Measurements from ENCODE around the gene OR13J1. TPM values are rescaled to one million over a fixed set of nuclear protein-coding genes. Genes with fewer than 3 reads are reported as not detected.

OR13J1 gene, protein sequence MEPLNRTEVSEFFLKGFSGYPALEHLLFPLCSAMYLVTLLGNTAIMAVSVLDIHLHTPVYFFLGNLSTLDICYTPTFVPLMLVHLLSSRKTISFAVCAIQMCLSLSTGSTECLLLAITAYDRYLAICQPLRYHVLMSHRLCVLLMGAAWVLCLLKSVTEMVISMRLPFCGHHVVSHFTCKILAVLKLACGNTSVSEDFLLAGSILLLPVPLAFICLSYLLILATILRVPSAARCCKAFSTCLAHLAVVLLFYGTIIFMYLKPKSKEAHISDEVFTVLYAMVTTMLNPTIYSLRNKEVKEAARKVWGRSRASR
- not detected in 2 replicates for total RNA-seq

DNA sequence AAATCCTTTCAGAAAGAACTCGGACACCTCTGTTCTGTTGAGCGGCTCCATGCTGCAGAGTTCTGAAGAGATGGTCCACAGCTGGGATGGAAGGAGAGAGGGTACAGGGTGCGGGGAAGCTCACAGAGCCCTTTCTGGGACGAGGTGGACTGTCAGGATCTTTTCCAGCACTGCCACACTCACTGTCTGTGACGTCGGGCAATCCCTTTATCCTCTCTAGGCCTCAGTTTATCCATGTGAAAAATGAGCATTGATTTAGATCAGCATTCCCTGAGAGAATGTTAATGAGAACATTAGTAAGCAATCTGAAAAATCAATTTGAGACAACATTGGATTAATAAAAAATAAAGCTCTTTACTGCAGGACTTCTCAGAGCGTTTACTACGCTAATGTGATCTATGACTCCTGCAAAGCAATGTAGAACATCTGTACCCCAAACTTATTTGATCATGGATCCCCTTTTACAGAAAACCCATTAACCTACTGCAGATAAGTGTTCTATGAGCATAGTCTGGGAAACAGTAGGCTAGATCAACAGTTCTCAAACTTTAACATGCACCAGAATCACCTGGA is at the start of gene OR13J1:
OR13J1 (minus strand) TSS at position 51 of the 573 bp plus-strand sequence; CDS start at position 51, 0 bp downstream.

DNA sequence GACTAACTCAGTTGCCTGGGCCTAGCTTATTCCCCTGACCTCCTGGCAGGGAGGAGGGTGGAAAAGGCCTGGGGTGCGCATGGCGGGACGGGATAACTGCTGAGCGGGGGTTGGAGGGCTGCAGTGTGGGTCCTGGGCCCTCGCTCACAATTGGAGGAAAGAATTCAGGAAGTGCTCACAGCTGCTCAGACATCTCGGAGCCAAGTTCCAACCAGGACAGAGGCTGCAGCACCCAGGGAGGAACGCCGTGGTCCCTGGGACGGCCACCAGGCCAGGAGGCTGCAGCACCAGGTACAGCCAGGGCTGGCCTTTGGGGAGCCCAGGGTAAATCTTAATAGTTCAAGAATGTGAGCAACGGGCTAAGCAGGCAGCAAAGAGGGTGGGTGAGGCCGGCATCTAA is 39.1 kb upstream of the OR13J1 start, which contains the start of gene SPAAR:
SPAAR (plus strand) TSS at position 217 of the 400 bp plus-strand sequence. CDS start 974 bp downstream, outside the sequence.

DNA sequence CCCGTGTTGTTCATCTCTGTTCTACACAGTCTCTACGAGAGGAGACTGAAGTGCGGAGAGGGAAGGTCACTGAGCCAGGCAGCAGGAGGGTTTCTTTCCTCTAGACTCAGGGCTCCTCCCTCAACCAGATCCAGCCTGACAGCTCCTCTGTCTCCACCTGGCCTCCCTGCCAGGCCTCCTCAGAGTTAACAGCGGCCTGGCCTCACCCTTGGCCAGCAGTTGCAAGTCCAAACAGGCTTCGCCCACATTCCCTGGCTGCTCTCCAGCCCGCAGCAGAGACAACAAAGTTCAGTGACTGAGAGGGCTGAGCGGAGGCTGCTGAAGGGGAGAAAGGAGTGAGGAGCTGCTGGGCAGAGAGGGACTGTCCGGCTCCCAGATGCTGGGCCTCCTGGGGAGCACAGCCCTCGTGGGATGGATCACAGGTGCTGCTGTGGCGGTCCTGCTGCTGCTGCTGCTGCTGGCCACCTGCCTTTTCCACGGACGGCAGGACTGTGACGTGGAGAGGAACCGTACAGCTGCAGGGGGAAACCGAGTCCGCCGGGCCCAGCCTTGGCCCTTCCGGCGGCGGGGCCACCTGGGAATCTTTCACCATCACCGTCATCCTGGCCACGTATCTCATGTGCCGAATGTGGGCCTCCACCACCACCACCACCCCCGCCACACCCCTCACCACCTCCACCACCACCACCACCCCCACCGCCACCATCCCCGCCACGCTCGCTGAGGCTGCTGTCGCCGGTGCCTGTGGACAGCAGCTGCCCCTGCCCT is 35.9 kb upstream of the OR13J1 start, which contains the start of gene HRCT1:
HRCT1 (plus strand) TSS at position 291 of the 768 bp plus-strand sequence; CDS start at position 377, 86 bp downstream.

DNA sequence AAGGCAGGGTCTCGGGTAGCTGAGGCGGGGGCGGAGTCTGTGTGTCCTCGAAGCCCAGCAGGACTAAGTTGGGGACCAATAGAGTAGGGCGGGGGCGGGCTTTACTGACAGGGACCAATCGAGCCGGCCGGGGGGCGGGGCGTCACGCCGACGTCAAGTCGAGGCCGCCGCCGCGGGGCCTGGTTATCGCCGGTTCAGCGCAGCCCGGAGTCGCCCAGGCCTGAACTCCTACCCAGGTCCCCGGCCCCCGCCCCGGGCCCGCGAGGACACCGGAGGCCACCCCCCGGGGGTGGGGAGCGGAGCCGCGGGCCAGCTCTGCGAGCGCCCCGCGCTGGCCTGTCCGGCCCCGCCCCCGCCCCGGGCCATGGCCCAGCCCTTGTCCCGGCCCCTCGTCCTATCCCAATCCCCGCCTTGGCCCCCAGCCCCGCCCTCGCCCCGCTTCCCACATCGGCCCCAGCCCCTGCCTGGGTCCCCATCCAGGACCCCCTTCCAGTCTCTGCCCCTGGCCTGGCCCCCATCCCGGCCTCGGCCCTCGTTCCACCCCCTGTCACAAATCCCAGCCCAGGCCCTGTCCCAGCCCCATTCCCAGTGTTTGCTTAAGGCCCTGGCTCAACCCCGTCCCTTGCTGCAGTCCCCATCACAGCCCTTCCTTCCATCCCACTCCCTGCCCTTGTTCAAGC is 41.0 kb downstream of the OR13J1 start, which contains the start of gene TMEM8B:
TMEM8B (plus strand) TSS at position 145 of the 680 bp plus-strand sequence; CDS start at position 365, 220 bp downstream.

DNA sequence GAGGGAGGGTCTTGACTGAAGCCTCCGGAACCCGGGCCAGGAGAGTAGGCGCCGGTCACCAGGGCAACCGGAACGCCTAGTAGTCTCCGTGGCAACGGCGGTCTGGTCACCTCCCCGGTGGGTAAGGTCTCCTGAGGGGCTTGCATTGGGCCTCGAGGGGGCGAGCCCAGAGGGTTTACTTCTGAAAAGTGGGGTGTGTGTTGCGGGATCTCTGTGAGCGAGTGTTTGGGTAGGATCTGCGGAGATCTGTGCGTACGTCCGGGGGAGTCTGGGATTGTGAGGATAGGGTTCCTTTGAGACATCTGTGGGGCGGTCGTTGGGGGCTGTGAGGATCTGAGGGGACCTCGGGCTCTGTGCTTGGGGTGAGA is 41.5 kb downstream of the OR13J1 start, which contains the start of gene FAM221B:
FAM221B (minus strand) TSS at position 17 of the 368 bp plus-strand sequence. CDS start 2,571 bp downstream, outside the sequence.

Other genes starting within 250 kb of the OR13J1 start
- gene SIT1, start 219.5 kb downstream of the OR13J1 start, total RNA-seq: not detected in 2 replicates
- 5,423 and 6,533 TPM in 2 replicates for gene RMRP, start 212.4 kb downstream of the OR13J1 start, total RNA-seq
- 17.2 and 26.8 TPM in 2 replicates for gene CCDC107, start 212.1 kb downstream of the OR13J1 start, total RNA-seq
- 0.19 and 0.34 TPM in 2 replicates for gene ARHGEF39, start 205.2 kb downstream of the OR13J1 start, total RNA-seq
- gene CA9, start 196.5 kb downstream of the OR13J1 start, total RNA-seq: 3.5 and 3.9 TPM in 2 replicates
- 721 and 812 TPM in 2 replicates for gene TPM2, start 180.5 kb downstream of the OR13J1 start, total RNA-seq
- gene TLN1, start 138.2 kb downstream of the OR13J1 start, total RNA-seq: 242 and 279 TPM in 2 replicates
- 51.6 and 54.9 TPM in 2 replicates for gene CREB3, start 137.7 kb downstream of the OR13J1 start, total RNA-seq
- 13.3 and 17.5 TPM in 2 replicates for gene GBA2, start 121.2 kb downstream of the OR13J1 start, total RNA-seq
- gene RGP1, start 121.1 kb downstream of the OR13J1 start, total RNA-seq: 13.4 and 16.3 TPM in 2 replicates
- not detected in 2 replicates for gene MSMP, start 116.1 kb downstream of the OR13J1 start, total RNA-seq
- gene NPR2, start 78.8 kb downstream of the OR13J1 start, total RNA-seq: 31.5 and 39.7 TPM in 2 replicates
- gene SPAG8, start 58.1 kb downstream of the OR13J1 start, total RNA-seq: 1.4 TPM in 1 of 2 replicates, not detected in the other
- gene HINT2, start 55.4 kb downstream of the OR13J1 start, total RNA-seq: 13.8 and 25.5 TPM in 2 replicates
- gene FAM221B, start 41.7 kb downstream of the OR13J1 start, total RNA-seq: not detected in 2 replicates
- 3.6 and 3.7 TPM in 2 replicates for gene TMEM8B, start 41.2 kb downstream of the OR13J1 start, total RNA-seq
- 2.4 and 2.6 TPM in 2 replicates for gene HRCT1, start 35.8 kb upstream of the OR13J1 start, total RNA-seq
- gene SPAAR, start 39.1 kb upstream of the OR13J1 start, total RNA-seq: 1.2 and 2.5 TPM in 2 replicates
- not detected in 2 replicates for gene OR2S2, start 87.8 kb upstream of the OR13J1 start, total RNA-seq
- 24.3 and 29.1 TPM in 2 replicates for gene RECK, start 166.5 kb upstream of the OR13J1 start, total RNA-seq